ENCODE data around the gene FBXW8.

The FBXW8 gene

GRCh38 chr12:117002051-117002817, 91.5 kb downstream of the FBXW8 start:
- DNase-seq: no peak

GRCh38 chr12:117003883-117004404, 93.2 kb downstream of the FBXW8 start:
- no peak for DNase-seq

- no peak for DNase-seq
Observed at GRCh38 chr12:117005417-117006046, 94.8 kb downstream of the FBXW8 start.

GRCh38 chr12:117006333-117006732, 95.6 kb downstream of the FBXW8 start:
- DNase-seq: no peak

- DNase-seq: no peak
Observed at GRCh38 chr12:117007577-117007976, 96.8 kb downstream of the FBXW8 start.

GRCh38 chr12:117009759-117010158, 99.0 kb downstream of the FBXW8 start:
- DNase-seq: no peak

- no peak for DNase-seq
Observed at GRCh38 chr12:117010693-117011451, 100.1 kb downstream of the FBXW8 start.

- DNase-seq: no peak
Observed at GRCh38 chr12:117011988-117012805, 101.4 kb downstream of the FBXW8 start.

- DNase-seq: no peak
Observed at GRCh38 chr12:117013726-117014125, 103.0 kb downstream of the FBXW8 start.

- DNase-seq: no peak
Observed at GRCh38 chr12:117014342-117014887, 103.7 kb downstream of the FBXW8 start.

- DNase-seq: no peak
Observed at GRCh38 chr12:117015811-117016210, 105.1 kb downstream of the FBXW8 start.

GRCh38 chr12:117017807-117018206, 107.1 kb downstream of the FBXW8 start:
- no peak for DNase-seq

GRCh38 chr12:117018276-117018675, 107.5 kb downstream of the FBXW8 start:
- DNase-seq: no peak

GRCh38 chr12:117018685-117019084, 107.9 kb downstream of the FBXW8 start:
- no peak for DNase-seq

GRCh38 chr12:117019866-117020265, 109.1 kb downstream of the FBXW8 start:
- no peak for DNase-seq

- DNase-seq: no peak
Observed at GRCh38 chr12:117020536-117021220, 109.9 kb downstream of the FBXW8 start.

- no peak for DNase-seq
Observed at GRCh38 chr12:117022465-117022864, 111.7 kb downstream of the FBXW8 start.

- no peak for DNase-seq
Observed at GRCh38 chr12:117023998-117024960, 113.5 kb downstream of the FBXW8 start.

- DNase-seq: no peak
Observed at GRCh38 chr12:117024961-117025480, 114.3 kb downstream of the FBXW8 start.
